GM12878 (cell line): Measurements from ENCODE around the gene FAM228B. TPM values are rescaled to one million over a fixed set of nuclear protein-coding genes. Genes with fewer than 3 reads are reported as not detected.

ENCODE experiments used
- ATF7 ChIP-seq: fragments of 450-650 bp; IDR thresholded peaks from 2 replicates; pipeline ENCODE4 v1.6.1; 2016; ENCODE audit warnings: low read depth, mild to moderate bottlenecking
- CBX5 ChIP-seq: sonication (generic); IDR thresholded peaks from 2 replicates; pipeline ENCODE4 v1.6.1; 2016; ENCODE audit warnings: low read depth, moderate library complexity, mild to moderate bottlenecking, inconsistent platforms
- EGR1 ChIP-seq, 2 experiments: IDR thresholded peaks; 1 replicate in 1 of 2; 2 replicates in 1 of 2; pipeline ENCODE4 v1.6.1; 2011 to 2012; ENCODE audit warnings: low read depth in 2 of 2, low read length in 2 of 2, borderline replicate concordance in 1 of 2, mild to moderate bottlenecking in 1 of 2, moderate library complexity in 1 of 2
- EZH2 ChIP-seq: IDR thresholded peaks from 2 replicates; pipeline ENCODE4 v1.6.1; 2012; ENCODE audit warnings: low read depth, mild to moderate bottlenecking, control low read depth, inconsistent platforms, low read length, borderline replicate concordance; ENCODE audit not compliant: control insufficient read depth
- FOXK2 ChIP-seq: fragments of 450-650 bp; IDR thresholded peaks from 2 replicates; pipeline ENCODE4 v1.6.1; 2017; ENCODE audit warnings: mild to moderate bottlenecking, moderate library complexity
- FOXM1 ChIP-seq: IDR thresholded peaks from 2 replicates; pipeline ENCODE4 v1.6.1; 2012; ENCODE audit warnings: low read depth, mild to moderate bottlenecking, inconsistent platforms, low read length, moderate library complexity
- GATAD2B ChIP-seq: fragments of 450-650 bp; conservative IDR thresholded peaks from 2 replicates; pipeline ENCODE4 v1.6.1; 2017; ENCODE audit warnings: low read depth, mild to moderate bottlenecking, moderate library complexity
- IKZF1 ChIP-seq: fragments of 450-650 bp; conservative IDR thresholded peaks from 2 replicates; pipeline ENCODE4 v1.6.1; 2017; ENCODE audit warnings: antibody characterized with exemption, mild to moderate bottlenecking
- IKZF2 ChIP-seq, 2 experiments: fragments of 450-650 bp; IDR thresholded peaks; 2 replicates each; pipeline ENCODE4 v1.6.1; 2017; ENCODE audit warnings: mild to moderate bottlenecking in 2 of 2, moderate library complexity in 2 of 2
- IRF4 ChIP-seq: IDR thresholded peaks from 2 replicates; pipeline ENCODE4 v1.6.1; 2011; ENCODE audit warnings: low read depth, low read length
- RAD51 ChIP-seq: fragments of 450-650 bp; IDR thresholded peaks from 2 replicates; pipeline ENCODE4 v1.6.1; 2016; ENCODE audit warnings: moderate library complexity, mild to moderate bottlenecking, inconsistent platforms
- SP1 ChIP-seq: IDR thresholded peaks from one replicate; pipeline ENCODE4 v1.6.1; 2011; ENCODE audit warnings: low read depth, low read length
- SPI1 ChIP-seq: IDR thresholded peaks from 2 replicates; pipeline ENCODE4 v1.6.1; 2011; ENCODE audit warnings: low read depth, mild to moderate bottlenecking, low read length, moderate library complexity, borderline replicate concordance; ENCODE audit not compliant: insufficient read depth
- SREBF1 ChIP-seq: IDR thresholded peaks from 2 replicates; pipeline ENCODE4 v1.6.1; 2012; ENCODE audit warnings: mild to moderate bottlenecking, low read length
- TCF7 ChIP-seq: IDR thresholded peaks from 2 replicates; pipeline ENCODE4 v1.6.1; 2014; ENCODE audit warnings: antibody characterized with exemption, borderline replicate concordance
- WRNIP1 ChIP-seq: IDR thresholded peaks from 2 replicates; pipeline ENCODE4 v1.6.1; 2011; ENCODE audit warnings: low read depth, low read length, improper control_type of control experiment, borderline replicate concordance
- ZNF24 ChIP-seq: fragments of 450-650 bp; IDR thresholded peaks from 2 replicates; pipeline ENCODE4 v1.6.1; 2017; ENCODE audit warnings: antibody characterized with exemption, mild to moderate bottlenecking
- polyA plus RNA-seq, 11 experiments: library from polyadenylated mRNA; depleted of rRNA in 4 of 11; unstranded in 6 of 11; stranded (reverse) in 5 of 11; fragments of >200 nt; fragmentation: Nextera tagmentation in 4 of 11; fragmentation: Illumina TruSeq in 1 of 11; extraction: Ambion mirVana in 4 of 11; extraction: Trizol in 1 of 11; gene quantifications; 1 replicate in 1 of 11; 2 replicates in 10 of 11; pipeline versions ENCODE4 v1.2.1 to v1.2.3, GENCODE V29; 2011 to 2016; ENCODE audit warnings: inconsistent platforms in 2 of 11, missing spikeins in 2 of 11, low read depth in 1 of 11
- total RNA-seq, 4 experiments: library from RNA; depleted of rRNA in 3 of 4; stranded (reverse); fragments of >200 nt in 3 of 4; fragmentation: Illumina TruSeq in 1 of 4; extraction: Trizol in 1 of 4; gene quantifications; 2 replicates each; pipeline versions ENCODE4 v1.2.1 to v1.2.3, GENCODE V29; 2013 to 2021
- TF ChIP-seq, protein P1 (sequence below): IDR thresholded peaks from 2 replicates; pipeline ENCODE4 v1.6.1; 2011; ENCODE audit warnings: low read depth, low read length, improper control_type of control experiment, borderline replicate concordance
- TF ChIP-seq, protein P2 (sequence below): fragments of 450-650 bp; IDR thresholded peaks from 2 replicates; pipeline ENCODE4 v1.6.1; 2016; ENCODE audit warnings: mild to moderate bottlenecking, moderate library complexity, borderline replicate concordance
- TF ChIP-seq, protein P3 (sequence below): fragments of 450-650 bp; IDR thresholded peaks from 2 replicates; pipeline ENCODE4 v1.6.1; 2016; ENCODE audit warnings: mild to moderate bottlenecking
- TF ChIP-seq, protein P4 (sequence below): fragments of 450-650 bp; IDR thresholded peaks from 2 replicates; pipeline ENCODE4 v1.6.1; 2016; ENCODE audit warnings: mild to moderate bottlenecking
- TF ChIP-seq, protein P5 (sequence below): fragments of 450-650 bp; IDR thresholded peaks from 2 replicates; pipeline ENCODE4 v1.6.1; 2017; ENCODE audit warnings: borderline replicate concordance

Gene FAM228B
- total and polyA plus RNA-seq, 10 of the 15 experiments (the other 5 are each of a cell fraction or from before 2014, with no cell fraction given), result 3.9 to 11.0 (median 7.5) TPM

DNA sequence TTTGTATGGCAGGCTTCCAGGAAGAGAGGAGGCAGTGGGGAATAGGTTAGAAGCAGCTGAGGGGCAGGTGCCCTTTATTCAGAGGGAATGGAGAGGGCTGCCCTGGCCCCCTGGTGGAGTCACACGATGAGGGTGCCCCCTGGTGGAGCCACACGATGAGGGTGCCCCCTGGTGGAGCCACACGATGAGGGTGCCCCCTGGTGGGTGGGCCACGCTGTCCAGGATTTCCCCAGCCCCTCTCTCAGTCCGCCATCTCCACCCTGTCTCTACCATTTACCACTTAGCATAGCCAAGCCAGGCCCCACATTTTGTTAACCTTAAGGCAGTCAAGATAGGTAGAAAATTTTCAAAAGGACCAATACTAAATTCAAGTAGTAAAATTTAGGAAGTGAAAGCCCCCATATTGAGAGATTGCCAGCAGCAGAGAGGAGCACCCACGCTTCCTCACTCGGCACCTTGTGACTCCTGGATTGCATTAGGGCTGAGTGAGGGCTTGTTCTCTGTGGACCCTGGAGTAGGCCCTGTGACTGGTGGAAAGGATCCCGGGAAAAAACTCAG is 41.2 kb downstream of the FAM228B start (continued):
- TF ChIP-seq IRF4, result peak; percentile 44; the same call in 1 of the 2 replicates
- TF ChIP-seq FOXK2, result no peak
- TF ChIP-seq GATAD2B, result peak; percentile 57; the same call in 1 of the 2 replicates
- TF ChIP-seq FOXM1, result peak; percentile 50
- TF ChIP-seq, protein P1, sequence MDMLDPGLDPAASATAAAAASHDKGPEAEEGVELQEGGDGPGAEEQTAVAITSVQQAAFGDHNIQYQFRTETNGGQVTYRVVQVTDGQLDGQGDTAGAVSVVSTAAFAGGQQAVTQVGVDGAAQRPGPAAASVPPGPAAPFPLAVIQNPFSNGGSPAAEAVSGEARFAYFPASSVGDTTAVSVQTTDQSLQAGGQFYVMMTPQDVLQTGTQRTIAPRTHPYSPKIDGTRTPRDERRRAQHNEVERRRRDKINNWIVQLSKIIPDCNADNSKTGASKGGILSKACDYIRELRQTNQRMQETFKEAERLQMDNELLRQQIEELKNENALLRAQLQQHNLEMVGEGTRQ, result no peak
- TF ChIP-seq, protein P2, sequence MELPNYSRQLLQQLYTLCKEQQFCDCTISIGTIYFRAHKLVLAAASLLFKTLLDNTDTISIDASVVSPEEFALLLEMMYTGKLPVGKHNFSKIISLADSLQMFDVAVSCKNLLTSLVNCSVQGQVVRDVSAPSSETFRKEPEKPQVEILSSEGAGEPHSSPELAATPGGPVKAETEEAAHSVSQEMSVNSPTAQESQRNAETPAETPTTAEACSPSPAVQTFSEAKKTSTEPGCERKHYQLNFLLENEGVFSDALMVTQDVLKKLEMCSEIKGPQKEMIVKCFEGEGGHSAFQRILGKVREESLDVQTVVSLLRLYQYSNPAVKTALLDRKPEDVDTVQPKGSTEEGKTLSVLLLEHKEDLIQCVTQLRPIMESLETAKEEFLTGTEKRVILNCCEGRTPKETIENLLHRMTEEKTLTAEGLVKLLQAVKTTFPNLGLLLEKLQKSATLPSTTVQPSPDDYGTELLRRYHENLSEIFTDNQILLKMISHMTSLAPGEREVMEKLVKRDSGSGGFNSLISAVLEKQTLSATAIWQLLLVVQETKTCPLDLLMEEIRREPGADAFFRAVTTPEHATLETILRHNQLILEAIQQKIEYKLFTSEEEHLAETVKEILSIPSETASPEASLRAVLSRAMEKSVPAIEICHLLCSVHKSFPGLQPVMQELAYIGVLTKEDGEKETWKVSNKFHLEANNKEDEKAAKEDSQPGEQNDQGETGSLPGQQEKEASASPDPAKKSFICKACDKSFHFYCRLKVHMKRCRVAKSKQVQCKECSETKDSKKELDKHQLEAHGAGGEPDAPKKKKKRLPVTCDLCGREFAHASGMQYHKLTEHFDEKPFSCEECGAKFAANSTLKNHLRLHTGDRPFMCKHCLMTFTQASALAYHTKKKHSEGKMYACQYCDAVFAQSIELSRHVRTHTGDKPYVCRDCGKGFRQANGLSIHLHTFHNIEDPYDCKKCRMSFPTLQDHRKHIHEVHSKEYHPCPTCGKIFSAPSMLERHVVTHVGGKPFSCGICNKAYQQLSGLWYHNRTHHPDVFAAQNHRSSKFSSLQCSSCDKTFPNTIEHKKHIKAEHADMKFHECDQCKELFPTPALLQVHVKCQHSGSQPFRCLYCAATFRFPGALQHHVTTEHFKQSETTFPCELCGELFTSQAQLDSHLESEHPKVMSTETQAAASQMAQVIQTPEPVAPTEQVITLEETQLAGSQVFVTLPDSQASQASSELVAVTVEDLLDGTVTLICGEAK, result no peak
- TF ChIP-seq CBX5, result 0 out of 2 replicates have a peak, but pooled peaks have one; percentile 32
- TF ChIP-seq, protein P3, sequence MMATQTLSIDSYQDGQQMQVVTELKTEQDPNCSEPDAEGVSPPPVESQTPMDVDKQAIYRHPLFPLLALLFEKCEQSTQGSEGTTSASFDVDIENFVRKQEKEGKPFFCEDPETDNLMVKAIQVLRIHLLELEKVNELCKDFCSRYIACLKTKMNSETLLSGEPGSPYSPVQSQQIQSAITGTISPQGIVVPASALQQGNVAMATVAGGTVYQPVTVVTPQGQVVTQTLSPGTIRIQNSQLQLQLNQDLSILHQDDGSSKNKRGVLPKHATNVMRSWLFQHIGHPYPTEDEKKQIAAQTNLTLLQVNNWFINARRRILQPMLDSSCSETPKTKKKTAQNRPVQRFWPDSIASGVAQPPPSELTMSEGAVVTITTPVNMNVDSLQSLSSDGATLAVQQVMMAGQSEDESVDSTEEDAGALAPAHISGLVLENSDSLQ, result no peak
- no peak for TF ChIP-seq ZNF24
- TF ChIP-seq SREBF1, result no peak
- peak; percentile 57 for TF ChIP-seq IKZF1
- TF ChIP-seq RAD51, result 0 out of 2 replicates have a peak, but pooled peaks have one; percentile 49
- no peak for TF ChIP-seq TCF7
- TF ChIP-seq EGR1 (IDR thresholded peaks at IDR 0.05; ENCODE audit: borderline replicate concordance in 1 of 2, low read depth in 2 of 2, low read length in 2 of 2), result peak in 1 of 2 experiments; percentile 76; a peak in 2 of 3 replicates
- TF ChIP-seq, protein P4, sequence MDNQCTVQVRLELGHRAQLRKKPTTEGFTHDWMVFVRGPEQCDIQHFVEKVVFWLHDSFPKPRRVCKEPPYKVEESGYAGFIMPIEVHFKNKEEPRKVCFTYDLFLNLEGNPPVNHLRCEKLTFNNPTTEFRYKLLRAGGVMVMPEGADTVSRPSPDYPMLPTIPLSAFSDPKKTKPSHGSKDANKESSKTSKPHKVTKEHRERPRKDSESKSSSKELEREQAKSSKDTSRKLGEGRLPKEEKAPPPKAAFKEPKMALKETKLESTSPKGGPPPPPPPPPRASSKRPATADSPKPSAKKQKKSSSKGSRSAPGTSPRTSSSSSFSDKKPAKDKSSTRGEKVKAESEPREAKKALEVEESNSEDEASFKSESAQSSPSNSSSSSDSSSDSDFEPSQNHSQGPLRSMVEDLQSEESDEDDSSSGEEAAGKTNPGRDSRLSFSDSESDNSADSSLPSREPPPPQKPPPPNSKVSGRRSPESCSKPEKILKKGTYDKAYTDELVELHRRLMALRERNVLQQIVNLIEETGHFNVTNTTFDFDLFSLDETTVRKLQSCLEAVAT, result no peak
- no peak for TF ChIP-seq EZH2
- TF ChIP-seq ATF7, result no peak
- no peak for TF ChIP-seq WRNIP1
- no peak for TF ChIP-seq SP1
- peak; percentile 94 for TF ChIP-seq SPI1
- peak; percentile 20 to 50; a peak in 2 of 4 replicates for TF ChIP-seq IKZF2 (IDR thresholded peaks at IDR 0.05)
- TF ChIP-seq, protein P5, sequence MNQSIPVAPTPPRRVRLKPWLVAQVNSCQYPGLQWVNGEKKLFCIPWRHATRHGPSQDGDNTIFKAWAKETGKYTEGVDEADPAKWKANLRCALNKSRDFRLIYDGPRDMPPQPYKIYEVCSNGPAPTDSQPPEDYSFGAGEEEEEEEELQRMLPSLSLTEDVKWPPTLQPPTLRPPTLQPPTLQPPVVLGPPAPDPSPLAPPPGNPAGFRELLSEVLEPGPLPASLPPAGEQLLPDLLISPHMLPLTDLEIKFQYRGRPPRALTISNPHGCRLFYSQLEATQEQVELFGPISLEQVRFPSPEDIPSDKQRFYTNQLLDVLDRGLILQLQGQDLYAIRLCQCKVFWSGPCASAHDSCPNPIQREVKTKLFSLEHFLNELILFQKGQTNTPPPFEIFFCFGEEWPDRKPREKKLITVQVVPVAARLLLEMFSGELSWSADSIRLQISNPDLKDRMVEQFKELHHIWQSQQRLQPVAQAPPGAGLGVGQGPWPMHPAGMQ, result no peak
